Loucy (cell line): Measurements from ENCODE around the gene OSM.

Experiments used
- EZH2phosphoT487 ChIP-seq: fragments of 200-600 bp; IDR thresholded peaks from 2 replicates; pipeline ENCODE4 v1.6.1; 2018; ENCODE audit warnings: antibody characterized with exemption, mild to moderate bottlenecking, moderate library complexity, borderline replicate concordance
- TF ChIP-seq, protein P1 (sequence below): fragments of 200-600 bp; sonication (generic); conservative IDR thresholded peaks from 2 replicates; pipeline ENCODE4 v1.5.1; 2014; ENCODE audit warnings: mild to moderate bottlenecking, antibody characterized with exemption, low read length

DNA sequence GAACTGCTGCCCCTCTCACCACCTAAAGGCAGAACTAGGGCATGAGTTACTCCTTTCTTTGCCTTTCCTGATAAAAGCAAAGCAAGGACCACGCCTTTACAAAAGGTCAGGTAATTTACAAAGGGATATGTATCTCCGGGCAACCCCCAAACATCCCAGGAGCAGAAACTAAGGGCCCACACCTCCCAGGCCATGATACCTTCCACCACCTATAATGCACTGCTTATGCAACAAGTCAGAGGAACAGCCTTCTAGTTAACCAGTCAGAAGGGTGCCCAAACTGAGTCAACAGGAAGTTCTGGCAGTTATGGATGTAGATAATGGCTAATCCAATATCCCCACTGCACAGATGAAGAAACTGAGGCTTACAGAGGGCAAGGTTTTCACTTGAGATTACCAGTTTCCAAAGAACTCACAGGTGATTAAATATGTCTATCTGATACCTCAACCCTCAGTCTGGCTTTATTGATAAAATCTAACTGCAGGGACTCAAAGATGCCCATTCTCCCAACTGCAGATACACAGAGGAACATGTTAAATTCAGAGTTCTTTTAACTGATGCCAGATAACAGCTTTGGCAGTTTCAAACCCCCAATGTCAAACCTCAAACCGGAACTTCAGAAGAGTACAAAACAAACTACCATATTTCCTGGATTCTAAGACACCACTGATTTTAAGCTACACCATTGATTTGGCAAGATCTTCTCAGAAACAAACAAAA, 39.4 kb upstream of the OSM start:
- TF ChIP-seq EZH2phosphoT487 = no peak
- TF ChIP-seq, protein P1, sequence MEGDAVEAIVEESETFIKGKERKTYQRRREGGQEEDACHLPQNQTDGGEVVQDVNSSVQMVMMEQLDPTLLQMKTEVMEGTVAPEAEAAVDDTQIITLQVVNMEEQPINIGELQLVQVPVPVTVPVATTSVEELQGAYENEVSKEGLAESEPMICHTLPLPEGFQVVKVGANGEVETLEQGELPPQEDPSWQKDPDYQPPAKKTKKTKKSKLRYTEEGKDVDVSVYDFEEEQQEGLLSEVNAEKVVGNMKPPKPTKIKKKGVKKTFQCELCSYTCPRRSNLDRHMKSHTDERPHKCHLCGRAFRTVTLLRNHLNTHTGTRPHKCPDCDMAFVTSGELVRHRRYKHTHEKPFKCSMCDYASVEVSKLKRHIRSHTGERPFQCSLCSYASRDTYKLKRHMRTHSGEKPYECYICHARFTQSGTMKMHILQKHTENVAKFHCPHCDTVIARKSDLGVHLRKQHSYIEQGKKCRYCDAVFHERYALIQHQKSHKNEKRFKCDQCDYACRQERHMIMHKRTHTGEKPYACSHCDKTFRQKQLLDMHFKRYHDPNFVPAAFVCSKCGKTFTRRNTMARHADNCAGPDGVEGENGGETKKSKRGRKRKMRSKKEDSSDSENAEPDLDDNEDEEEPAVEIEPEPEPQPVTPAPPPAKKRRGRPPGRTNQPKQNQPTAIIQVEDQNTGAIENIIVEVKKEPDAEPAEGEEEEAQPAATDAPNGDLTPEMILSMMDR = no peak
